Activated T-helper 2 cell treated with anti-CD3 and anti-CD28 coated beads, Interferon-gamma antibody, Interleukin-2, Interleukin-4, amounts not matched to agents 10 μg/mL and 5 μg/mL and 100 μg/mL, durations not matched to agents 14 hours and 24 hours and 36 hours (primary cell): ENCODE measurements around the gene ADH4. TPM values are rescaled to one million over a fixed set of nuclear protein-coding genes. Genes with fewer than 3 reads are reported as not detected.

Source experiments
- total RNA-seq: library from RNA; stranded (reverse); gene quantifications from 2 replicates; pipeline ENCODE4 v1.2.3, GENCODE V29; 2022

The ADH4 gene
- total RNA-seq, 1 donor from 2014 or later: not detected

Other genes with a start within 250 kb of the ADH4 start
- 142 and 153 TPM in 2 replicates for gene EIF4E, start 215.2 kb downstream of the ADH4 start, total RNA-seq
- gene METAP1, start 148.6 kb downstream of the ADH4 start, total RNA-seq: 58.2 and 58.7 TPM in 2 replicates
- gene ADH5, start 55.5 kb downstream of the ADH4 start, total RNA-seq: 93.8 and 98.6 TPM in 2 replicates
- not detected in 2 replicates for gene ADH6, start 74.9 kb upstream of the ADH4 start, total RNA-seq
- gene ADH1A, start 146.7 kb upstream of the ADH4 start, total RNA-seq: not detected in 2 replicates
- not detected in 2 replicates for gene ADH1B, start 177.1 kb upstream of the ADH4 start, total RNA-seq
- not detected in 2 replicates for gene ADH1C, start 208.4 kb upstream of the ADH4 start, total RNA-seq